HepG2 (cell line): Measurements from ENCODE around the gene BRPF1. TPM values are rescaled to one million over a fixed set of nuclear protein-coding genes. Genes with fewer than 3 reads are reported as not detected.

ENCODE experiments used
- CREM ChIP-seq, 2 experiments: sonication (generic) in 1 of 2; formaldehyde crosslinking in 1 of 2; IDR thresholded peaks; 2 replicates each; pipeline versions ENCODE4 v1.4.0 to v1.6.1; 2016 to 2020; ENCODE audit warnings: antibody characterized with exemption in 1 of 2, mild to moderate bottlenecking in 1 of 2, missing genetic modification reagents in 1 of 2
- HNRNPK ChIP-seq: fragments of 200-400 bp; formaldehyde crosslinking; IDR thresholded peaks from 2 replicates; pipeline ENCODE4 v1.6.1; 2018; ENCODE audit warnings: low read length, low read depth, moderate library complexity, mild to moderate bottlenecking; ENCODE audit not compliant: poor library complexity, severe bottlenecking
- HNRNPL ChIP-seq: fragments of 200-400 bp; formaldehyde crosslinking; IDR thresholded peaks from 2 replicates; pipeline ENCODE4 v1.6.1; 2017; ENCODE audit warnings: mild to moderate bottlenecking, low read depth, low read length
- LRRFIP1 ChIP-seq: sonication (generic); formaldehyde crosslinking; conservative IDR thresholded peaks from 2 replicates; pipeline ENCODE4 v1.4.0; 2020; ENCODE audit warnings: missing genetic modification reagents
- NR1H2 ChIP-seq: sonication (generic); formaldehyde crosslinking; IDR thresholded peaks from 2 replicates; pipeline ENCODE4 v1.8.1; 2022; ENCODE audit warnings: low read depth, missing genetic modification reagents, borderline replicate concordance
- PBX2 ChIP-seq: IDR thresholded peaks from 2 replicates; pipeline ENCODE4 v1.6.1; 2016; ENCODE audit warnings: control low read depth
- ZKSCAN5 ChIP-seq: sonication (generic); formaldehyde crosslinking; IDR thresholded peaks from 2 replicates; pipeline ENCODE4 v1.5.1; 2020; ENCODE audit warnings: mild to moderate bottlenecking, missing genetic modification reagents
- ZNF281 ChIP-seq: sonication (generic); formaldehyde crosslinking; IDR thresholded peaks from 2 replicates; pipeline ENCODE4 v1.4.0; 2020; ENCODE audit warnings: missing genetic modification reagents, borderline replicate concordance
- ZNF546 ChIP-seq: sonication (generic); formaldehyde crosslinking; conservative IDR thresholded peaks from 2 replicates; pipeline ENCODE4 v1.8.1; 2023; ENCODE audit warnings: mild to moderate bottlenecking, missing genetic modification reagents
- ZNF724P ChIP-seq: sonication (generic); formaldehyde crosslinking; IDR thresholded peaks from 2 replicates; pipeline ENCODE4 v1.8.0; 2022; ENCODE audit warnings: missing genetic modification reagents, borderline replicate concordance
- ZNF747 ChIP-seq: sonication (generic); formaldehyde crosslinking; IDR thresholded peaks from 2 replicates; pipeline ENCODE4 v1.8.1; 2023; ENCODE audit warnings: missing genetic modification reagents, mild to moderate bottlenecking, borderline replicate concordance
- ZNF839 ChIP-seq: sonication (generic); formaldehyde crosslinking; IDR thresholded peaks from 2 replicates; pipeline ENCODE4 v1.4.0; 2020; ENCODE audit warnings: missing genetic modification reagents, mild to moderate bottlenecking, borderline replicate concordance
- polyA plus RNA-seq, 8 experiments: library from polyadenylated mRNA; depleted of rRNA in 3 of 8; stranded (reverse) in 7 of 8; unstranded in 1 of 8; fragments of >200 nt; fragmentation: Illumina TruSeq in 4 of 8; extraction: Trizol in 4 of 8; gene quantifications; 2 replicates each; pipeline versions ENCODE4 v1.2.1 to v1.2.3, GENCODE V29; 2011 to 2016; ENCODE audit warnings: low read depth in 4 of 8, missing spikeins in 1 of 8, mixed read lengths in 1 of 8; ENCODE audit not compliant: insufficient read depth in 1 of 8
- total RNA-seq, 5 experiments: library from RNA; depleted of rRNA; stranded (reverse); fragments of >200 nt; fragmentation: Illumina TruSeq; extraction: Trizol; gene quantifications; 2 replicates each; pipeline ENCODE4 v1.2.3, GENCODE V29; 2016; ENCODE audit warnings: low read depth in 1 of 5
- TF ChIP-seq, protein P1 (sequence below): sonication (generic); formaldehyde crosslinking; IDR thresholded peaks from 2 replicates; pipeline ENCODE4 v1.5.1; 2020; ENCODE audit warnings: missing genetic modification reagents, mild to moderate bottlenecking, borderline replicate concordance
- TF ChIP-seq, protein P2 (sequence below): IDR thresholded peaks from 2 replicates; pipeline ENCODE4 v1.6.1; 2012; ENCODE audit warnings: low read depth, low read length, improper control_type of control experiment

Gene BRPF1
- total and polyA plus RNA-seq, 2 of the 13 experiments (the other 11 are each of a cell fraction or from before 2014, with no cell fraction given), result 7.3 to 10.0 TPM

DNA sequence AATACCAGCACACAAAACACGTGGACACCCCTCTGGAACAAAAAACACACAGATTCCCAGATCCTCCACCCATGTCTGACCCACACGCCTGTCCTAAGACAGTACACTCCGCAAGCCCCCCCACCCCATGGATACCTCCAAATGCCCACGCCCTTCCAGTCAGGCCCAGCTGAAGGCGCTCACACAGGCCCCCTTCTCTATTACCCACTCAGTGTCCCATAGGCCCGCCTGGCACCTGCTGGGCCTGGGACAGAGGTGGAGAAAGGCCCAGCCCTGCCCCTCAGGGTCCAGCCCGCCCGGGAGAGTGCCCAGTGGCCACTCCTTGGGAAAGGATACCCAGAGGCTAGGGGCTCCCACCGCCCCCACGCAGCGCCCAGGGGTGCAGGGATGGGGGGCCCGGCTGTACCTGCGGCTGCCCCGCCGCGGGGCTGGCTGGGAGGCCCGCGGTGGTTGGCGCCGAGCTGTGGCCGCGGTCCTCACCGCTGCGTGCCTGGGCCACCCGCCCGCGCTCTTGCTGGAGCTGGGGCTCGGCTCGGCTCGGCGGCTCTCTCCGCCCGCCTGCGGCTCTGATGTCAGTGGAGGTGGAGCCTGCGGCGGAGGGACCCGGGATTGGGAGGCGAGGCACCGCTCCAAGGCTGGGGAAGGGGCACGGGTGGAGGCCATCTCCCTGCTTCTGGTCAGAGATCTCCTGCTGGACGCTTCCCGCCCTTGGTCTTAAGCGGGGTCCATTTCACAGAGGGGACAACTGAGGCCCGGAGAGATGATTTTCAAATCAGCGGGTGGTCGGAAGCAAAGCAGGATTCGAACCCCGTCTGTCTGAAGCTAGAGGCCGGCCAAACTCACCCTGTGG, 38.1 kb downstream of the BRPF1 start, which contains the start of gene CAMK1 (continued):
- TF ChIP-seq ZNF281 (CRISPR knock-in tag) (no peak), PBX2 (CRISPR knock-in tag) (no peak), LRRFIP1 (no peak), HNRNPK (no peak), ZNF747 (no peak), CREM (IDR thresholded peaks at IDR 0.05) (no peak), CREM (CRISPR knock-in tag; IDR thresholded peaks at IDR 0.05) (no peak), ZNF724P (CRISPR knock-in tag) (no peak), ZKSCAN5 (CRISPR knock-in tag) (no peak), ZNF546 (CRISPR knock-in tag) (no peak), NR1H2 (CRISPR knock-in tag) (no peak), ZNF839 (CRISPR knock-in tag) (no peak), HNRNPL (no peak)
- TF ChIP-seq, protein P1, sequence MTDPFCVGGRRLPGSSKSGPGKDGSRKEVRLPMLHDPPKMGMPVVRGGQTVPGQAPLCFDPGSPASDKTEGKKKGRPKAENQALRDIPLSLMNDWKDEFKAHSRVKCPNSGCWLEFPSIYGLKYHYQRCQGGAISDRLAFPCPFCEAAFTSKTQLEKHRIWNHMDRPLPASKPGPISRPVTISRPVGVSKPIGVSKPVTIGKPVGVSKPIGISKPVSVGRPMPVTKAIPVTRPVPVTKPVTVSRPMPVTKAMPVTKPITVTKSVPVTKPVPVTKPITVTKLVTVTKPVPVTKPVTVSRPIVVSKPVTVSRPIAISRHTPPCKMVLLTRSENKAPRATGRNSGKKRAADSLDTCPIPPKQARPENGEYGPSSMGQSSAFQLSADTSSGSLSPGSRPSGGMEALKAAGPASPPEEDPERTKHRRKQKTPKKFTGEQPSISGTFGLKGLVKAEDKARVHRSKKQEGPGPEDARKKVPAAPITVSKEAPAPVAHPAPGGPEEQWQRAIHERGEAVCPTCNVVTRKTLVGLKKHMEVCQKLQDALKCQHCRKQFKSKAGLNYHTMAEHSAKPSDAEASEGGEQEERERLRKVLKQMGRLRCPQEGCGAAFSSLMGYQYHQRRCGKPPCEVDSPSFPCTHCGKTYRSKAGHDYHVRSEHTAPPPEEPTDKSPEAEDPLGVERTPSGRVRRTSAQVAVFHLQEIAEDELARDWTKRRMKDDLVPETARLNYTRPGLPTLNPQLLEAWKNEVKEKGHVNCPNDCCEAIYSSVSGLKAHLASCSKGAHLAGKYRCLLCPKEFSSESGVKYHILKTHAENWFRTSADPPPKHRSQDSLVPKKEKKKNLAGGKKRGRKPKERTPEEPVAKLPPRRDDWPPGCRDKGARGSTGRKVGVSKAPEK (CRISPR knock-in tag), result no peak
- TF ChIP-seq, protein P2, sequence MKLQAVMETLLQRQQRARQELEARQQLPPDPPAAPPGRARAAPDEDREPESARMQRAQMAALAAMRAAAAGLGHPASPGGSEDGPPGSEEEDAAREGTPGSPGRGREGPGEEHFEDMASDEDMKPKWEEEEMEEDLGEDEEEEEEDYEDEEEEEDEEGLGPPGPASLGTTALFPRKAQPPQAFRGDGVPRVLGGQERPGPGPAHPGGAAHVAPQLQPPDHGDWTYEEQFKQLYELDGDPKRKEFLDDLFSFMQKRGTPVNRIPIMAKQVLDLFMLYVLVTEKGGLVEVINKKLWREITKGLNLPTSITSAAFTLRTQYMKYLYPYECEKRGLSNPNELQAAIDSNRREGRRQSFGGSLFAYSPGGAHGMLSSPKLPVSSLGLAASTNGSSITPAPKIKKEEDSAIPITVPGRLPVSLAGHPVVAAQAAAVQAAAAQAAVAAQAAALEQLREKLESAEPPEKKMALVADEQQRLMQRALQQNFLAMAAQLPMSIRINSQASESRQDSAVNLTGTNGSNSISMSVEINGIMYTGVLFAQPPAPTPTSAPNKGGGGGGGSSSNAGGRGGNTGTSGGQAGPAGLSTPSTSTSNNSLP, result no peak
